RWPE1 (cell line): ENCODE data around the gene KDM2B.

ENCODE experiments used
- CTCF ChIA-PET: fragments of 350-600 bp; sonication (Branson Sonifier 250); formaldehyde crosslinking; extraction: SDS; loops from one replicate; lab custom pipeline; 2021; lab: Yijun Ruan, JAX
- POLR2A ChIA-PET: fragments of 400-600 bp; formaldehyde crosslinking; extraction: SDS; loops from one replicate; lab custom pipeline; 2020; ENCODE audit warnings: antibody characterized with exemption; ENCODE audit not compliant: low non-redundant PET; lab: Yijun Ruan, JAX
- DNase-seq: peaks from one replicate; pipeline ENCODE4 v3.0.0; 2012; ENCODE audit warnings: low spot score
- H3K27ac ChIP-seq: fragments of 450-650 bp; 2 replicates; pipeline ENCODE4 v1.5.1; 2017
- CTCF ChIP-seq: fragments of 450-650 bp; conservative IDR thresholded peaks from 2 replicates; pipeline ENCODE4 v1.5.1; 2017; ENCODE audit warnings: low read depth, mild to moderate bottlenecking

The KDM2B gene

GRCh38 chr12:121423682-121424623 lies 156.9 kb downstream of the KDM2B start:
- no peak overlapping the region for H3K27ac ChIP-seq
- no peak for TF ChIP-seq CTCF
- CTCF ChIA-PET: interaction anchor here (0.6 kb wide), 2 partner anchors 10 to 23 kb away, joined by 3 to 4 read pairs; no protein-coding TSS in a partner anchor
- no peak for DNase-seq
- POLR2A ChIA-PET: interaction anchor here (0.5 kb wide), 1 partner anchor 71 kb away, joined by 3 read pairs; no protein-coding TSS in a partner anchor

- ChIA-PET POLR2A (no interaction called here), CTCF (interaction anchor here (0.6 to 1.0 kb wide), 3 partner anchors 23 to 98 kb away, joined by 3 to 4 read pairs (median 3); no protein-coding TSS in a partner anchor)
- TF ChIP-seq CTCF: no peak
- DNase-seq: no peak
- no peak overlapping the region for H3K27ac ChIP-seq
These were observed 157.6 kb downstream of the KDM2B start for GRCh38 chr12:121423253-121423652.

- no peak for DNase-seq
- ChIA-PET CTCF (interaction anchor here (1.3 kb wide), 1 partner anchor 23 kb away, joined by 4 read pairs; no protein-coding TSS in a partner anchor), POLR2A (no interaction called here)
- H3K27ac ChIP-seq: no peak overlapping the region
- TF ChIP-seq CTCF: no peak
These were observed 160.7 kb downstream of the KDM2B start for GRCh38 chr12:121420109-121420508.

- DNase-seq: no peak
- H3K27ac ChIP-seq: no peak overlapping the region
- POLR2A ChIA-PET: no interaction called here
- CTCF ChIA-PET: interaction anchor here (0.6 kb wide), 2 partner anchors 24 to 32 kb away, joined by 3 read pairs; no protein-coding TSS in a partner anchor
- no peak for TF ChIP-seq CTCF
These were observed 163.0 kb downstream of the KDM2B start for GRCh38 chr12:121417847-121418246.

- POLR2A ChIA-PET: no interaction called here
- CTCF ChIA-PET: interaction anchor here (0.6 to 1.0 kb wide), 5 partner anchors 11 to 1135 kb away, joined by 3 read pairs; no protein-coding TSS in a partner anchor
- TF ChIP-seq CTCF: no peak
- no peak overlapping the region for H3K27ac ChIP-seq
- DNase-seq: no peak
These were observed 166.9 kb downstream of the KDM2B start for GRCh38 chr12:121413917-121414316.

GRCh38 chr12:121405211-121405610 lies 175.6 kb downstream of the KDM2B start:
- no peak for DNase-seq
- no peak overlapping the region for H3K27ac ChIP-seq
- POLR2A ChIA-PET: no interaction called here
- CTCF ChIA-PET: interaction anchor here (1.6 kb wide), 1 partner anchor 38 kb away, joined by 5 read pairs; no protein-coding TSS in a partner anchor
- no peak for TF ChIP-seq CTCF
